ENCODE results near the gene WASL. TPM values are rescaled to one million over a fixed set of nuclear protein-coding genes. Genes with fewer than 3 reads are reported as not detected.

WASL gene
- total and polyA plus RNA-seq, 7 donors = 32.4 to 80.5 (median 43.4) TPM

GRCh38 chr7:123666492-123666891 is 82.3 kb downstream of the WASL start:
- Histone ChIP-seq H3K4me1 (no peaks in the 10 kb centered on the region), H3K36me3 (no peaks in the 10 kb centered on the region), H3K27me3 (peaks cover 0 to 6% (median 0%) of the 10 kb centered on the region in 3 donors), H3K27ac (no peak overlapping the region), H3K9me3 (no peaks in the 10 kb centered on the region), H3K4me3 (no peak overlapping the region)
- WGBS, 2 donors = 52 to 71% methylated on average over 1 of the region's 1 CpG
- intact Hi-C loops (cut with DNase I) = no loop called here
- DNase-seq = no peak
- TF ChIP-seq POLR2AphosphoS5 (IDR thresholded peaks at IDR 0.05) = no peak
- TF ChIP-seq POLR2A (IDR thresholded peaks at IDR 0.05) = no peak
- no peak for TF ChIP-seq CTCF (IDR thresholded peaks at IDR 0.05)
- no peak for TF ChIP-seq EP300 (IDR thresholded peaks at IDR 0.05)

GRCh38 chr7:123665896-123666295 is 82.9 kb downstream of the WASL start:
- no peaks in the 10 kb centered on the region for H3K4me1 ChIP-seq
- no peak overlapping the region for H3K4me3 ChIP-seq
- H3K9me3 ChIP-seq = no peaks in the 10 kb centered on the region
- H3K27ac ChIP-seq = no peak overlapping the region
- WGBS, 2 donors = 87 to 96% methylated on average over 1 of the region's 1 CpG
- H3K27me3 ChIP-seq = peaks cover 0 to 6% (median 0%) of the 10 kb centered on the region in 3 donors
- H3K36me3 ChIP-seq = no peaks in the 10 kb centered on the region
- no peak for DNase-seq
- TF ChIP-seq POLR2AphosphoS5 (IDR thresholded peaks at IDR 0.05) = no peak
- no peak for TF ChIP-seq POLR2A (IDR thresholded peaks at IDR 0.05)
- TF ChIP-seq CTCF (IDR thresholded peaks at IDR 0.05) = no peak
- TF ChIP-seq EP300 (IDR thresholded peaks at IDR 0.05) = no peak
- intact Hi-C loops (cut with DNase I) = no loop called here

GRCh38 chr7:123665157-123665556 is 83.6 kb downstream of the WASL start:
- Histone ChIP-seq H3K9me3 (no peaks in the 10 kb centered on the region), H3K27me3 (peaks cover 0 to 6% (median 0%) of the 10 kb centered on the region in 3 donors), H3K4me3 (no peak overlapping the region), H3K4me1 (no peaks in the 10 kb centered on the region), H3K27ac (no peak overlapping the region), H3K36me3 (no peaks in the 10 kb centered on the region)
- intact Hi-C loops (cut with DNase I) = no loop called here
- no peak for DNase-seq
- TF ChIP-seq POLR2AphosphoS5 (IDR thresholded peaks at IDR 0.05) = no peak
- no peak for TF ChIP-seq EP300 (IDR thresholded peaks at IDR 0.05)
- WGBS, 2 donors = 59 to 86% methylated on average over 2 of the region's 2 CpGs

- H3K4me3 ChIP-seq = no peak overlapping the region
- H3K9me3 ChIP-seq = no peaks in the 10 kb centered on the region
- no peaks in the 10 kb centered on the region for H3K4me1 ChIP-seq
- intact Hi-C loops (cut with DNase I) = no loop called here
- TF ChIP-seq CTCF (IDR thresholded peaks at IDR 0.05) = no peak
- TF ChIP-seq POLR2A (IDR thresholded peaks at IDR 0.05) = no peak
- H3K27ac ChIP-seq = no peak overlapping the region
- no peak for DNase-seq
- peaks cover 0 to 6% (median 0%) of the 10 kb centered on the region in 3 donors for H3K27me3 ChIP-seq
- no peaks in the 10 kb centered on the region for H3K36me3 ChIP-seq
- WGBS, 2 donors = 93 to 95% methylated on average over 6 of the region's 6 CpGs
Observed at GRCh38 chr7:123663200-123663599, 85.6 kb downstream of the WASL start.

- no peak overlapping the region for H3K4me3 ChIP-seq
- WGBS, 2 donors = 59 to 67% methylated on average over 3 of the region's 3 CpGs
- peaks cover 0 to 6% (median 0%) of the 10 kb centered on the region in 3 donors for H3K27me3 ChIP-seq
- H3K9me3 ChIP-seq = no peaks in the 10 kb centered on the region
- intact Hi-C loops (cut with DNase I) = no loop called here
- no peaks in the 10 kb centered on the region for H3K36me3 ChIP-seq
- H3K27ac ChIP-seq = no peak overlapping the region
- DNase-seq = no peak
- TF ChIP-seq POLR2A (IDR thresholded peaks at IDR 0.05) (no peak), POLR2AphosphoS5 (IDR thresholded peaks at IDR 0.05) (no peak), EP300 (IDR thresholded peaks at IDR 0.05) (no peak), CTCF (IDR thresholded peaks at IDR 0.05) (no peak)
- H3K4me1 ChIP-seq = no peaks in the 10 kb centered on the region
Observed at GRCh38 chr7:123662755-123663154, 86.0 kb downstream of the WASL start.
